NCI-H446 treated with DMSO at 0.1 percent for 48 hours (cell line): Measurements from ENCODE around the gene CACNG3.
"Not testable (repeated sequence)": the region's sequence is repeated elsewhere in the genome, so short reads cannot be mapped to it uniquely, and the experiment has no call there.

ENCODE experiments used
- DNase-seq: peaks from one replicate; lab custom pipeline; 2025; lab: John Stamatoyannopoulos, UW

Gene CACNG3

DNA sequence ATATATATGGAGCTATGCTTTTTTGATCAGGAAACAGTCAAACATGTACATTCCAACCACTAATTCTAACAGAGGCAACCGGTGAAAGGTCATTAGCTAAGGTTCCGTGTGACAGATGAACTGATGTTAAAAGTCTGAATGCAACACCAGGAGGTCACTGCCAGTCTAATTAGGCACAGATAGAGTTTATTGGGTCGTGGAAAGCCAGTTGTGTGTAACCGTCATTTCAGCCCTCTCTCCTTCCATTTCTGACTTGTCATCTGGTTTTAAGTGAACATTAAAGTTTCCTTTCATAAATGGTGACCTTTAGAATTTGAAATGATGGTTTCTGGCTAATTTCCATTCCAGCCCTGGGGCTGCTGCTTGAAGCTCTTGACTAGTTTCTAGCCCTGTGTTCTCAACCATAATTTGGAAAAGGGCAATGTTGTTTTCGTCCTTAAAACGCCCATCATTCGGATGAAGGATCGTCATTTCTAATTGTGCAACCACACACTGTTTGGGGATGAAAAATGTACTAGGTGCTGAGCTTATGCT, 23.9 kb downstream of the CACNG3 start:
- DNase-seq, result no peak

- no peak for DNase-seq
Observed at GRCh38 chr16:24281466-24281865, 25.3 kb downstream of the CACNG3 start.

DNA sequence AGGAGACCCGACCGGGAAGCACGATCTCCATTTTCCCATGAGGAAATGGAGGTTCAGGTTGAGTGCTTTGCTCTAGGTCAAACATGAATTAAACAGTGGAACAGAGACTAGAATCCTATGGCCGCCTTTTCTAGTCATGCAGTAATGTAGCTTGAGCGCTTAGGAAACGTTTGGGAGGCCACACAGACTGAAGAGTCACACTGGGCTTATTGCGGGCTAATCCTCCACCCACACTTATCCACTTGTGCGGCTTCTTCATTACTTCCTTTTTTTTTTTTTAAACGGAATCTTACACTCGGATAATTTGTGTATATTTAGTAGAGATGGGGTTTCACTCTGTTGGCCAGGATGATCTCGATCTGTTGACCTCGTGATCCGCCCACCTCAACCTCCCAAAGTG, 26.0 kb downstream of the CACNG3 start:
- no peak for DNase-seq

DNA sequence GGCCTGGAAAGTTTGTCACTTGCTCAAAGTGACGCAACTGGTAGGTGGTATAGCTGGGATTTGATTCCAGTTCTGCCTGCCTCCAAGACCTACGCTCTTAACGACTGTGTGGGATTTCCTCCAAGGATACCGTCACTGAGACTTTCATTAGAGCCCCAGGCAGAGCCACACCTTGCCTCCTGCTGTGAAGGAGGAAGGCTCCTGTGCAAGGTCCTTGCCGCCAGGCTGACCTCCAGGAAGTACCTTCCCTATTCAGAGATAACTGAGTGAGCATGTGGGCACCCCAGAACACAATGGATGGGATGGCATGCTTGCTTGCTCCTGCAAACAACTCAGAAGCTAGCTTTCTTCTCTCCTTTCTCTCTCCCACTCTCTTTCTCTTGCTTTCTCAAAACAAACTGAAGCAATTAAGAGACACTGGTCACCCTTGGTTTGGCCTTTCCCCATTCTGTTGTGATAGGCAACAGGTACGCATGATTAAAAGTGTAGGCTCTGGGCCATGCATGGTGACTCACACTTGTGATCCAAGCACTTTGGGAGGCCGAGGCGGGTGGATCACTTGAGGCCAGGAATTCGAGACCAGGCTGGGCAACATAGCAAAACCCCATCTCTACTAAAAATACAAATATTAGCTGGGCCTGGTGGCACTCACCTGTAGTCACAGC, 30.7 kb downstream of the CACNG3 start:
- DNase-seq, result no peak

- DNase-seq, result no peak
Observed at GRCh38 chr16:24288516-24288915, 32.4 kb downstream of the CACNG3 start.

DNA sequence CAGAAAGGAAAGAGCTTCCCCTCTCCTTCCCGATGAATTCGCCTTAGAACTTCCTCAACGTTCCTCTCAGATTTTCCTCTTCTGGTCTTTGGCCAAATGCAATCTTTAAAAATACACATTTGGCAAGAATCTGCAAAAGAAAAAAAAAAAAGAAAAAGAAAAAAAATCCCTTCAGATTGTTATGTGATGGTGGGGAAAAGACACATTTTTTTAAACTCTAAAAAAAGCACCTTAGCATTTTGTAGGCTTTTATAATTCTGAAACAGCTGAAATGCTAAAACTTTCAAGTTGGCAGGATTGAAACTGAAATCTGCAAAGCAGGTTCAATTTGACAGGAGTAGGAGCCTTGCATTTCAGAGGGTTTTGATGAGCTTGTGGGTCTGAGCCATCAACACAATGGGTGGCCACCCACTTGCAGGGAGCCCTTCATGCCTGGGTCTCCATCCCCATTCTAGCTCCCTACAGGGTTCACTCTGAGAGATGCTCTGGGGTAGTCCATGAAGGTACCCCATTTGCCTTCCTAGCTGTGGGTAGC, 33.1 kb downstream of the CACNG3 start:
- DNase-seq, result no peak

DNA sequence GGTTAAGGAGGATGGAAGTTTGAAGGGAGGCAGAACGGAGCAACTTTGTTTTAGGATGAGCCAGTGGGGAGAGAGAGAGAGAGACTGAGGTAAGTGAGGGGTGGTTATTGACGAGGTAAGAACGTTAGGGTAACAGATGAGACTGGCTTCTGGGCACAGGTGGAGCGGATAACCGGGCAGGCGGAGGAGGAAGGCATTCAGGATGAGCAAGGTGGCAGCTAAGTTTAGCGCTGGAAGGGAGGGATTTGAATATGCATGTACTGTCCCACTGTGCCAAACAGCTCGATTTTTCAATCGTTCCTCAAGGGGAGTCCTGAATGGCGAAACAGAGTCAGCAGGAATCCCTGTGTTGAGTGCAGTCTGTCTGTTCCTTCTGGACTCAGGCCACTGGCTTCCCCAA, 35.8 kb downstream of the CACNG3 start:
- DNase-seq, result peak; percentile 37

GRCh38 chr16:24294131-24294530, 38.0 kb downstream of the CACNG3 start:
- no peak for DNase-seq

DNA sequence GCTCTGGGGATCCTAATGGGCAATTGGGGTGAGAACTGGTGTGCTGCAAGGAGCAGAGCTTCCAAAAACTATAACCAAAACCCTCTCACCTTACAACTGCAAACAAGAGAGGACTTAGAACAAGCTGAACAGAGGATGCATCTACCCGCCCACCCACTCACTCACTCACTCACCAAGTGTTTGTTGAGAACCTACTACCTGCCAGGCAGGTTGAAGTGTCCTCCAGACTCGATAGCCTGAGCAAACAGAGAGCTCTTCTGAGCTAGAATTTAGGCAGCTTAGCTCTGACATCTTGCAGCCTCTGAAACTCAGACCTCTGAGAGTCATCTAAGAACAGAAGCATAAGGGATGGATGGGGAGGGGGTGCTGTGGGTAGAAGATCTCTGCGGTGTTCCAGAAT, 41.2 kb downstream of the CACNG3 start:
- DNase-seq, result no peak

DNA sequence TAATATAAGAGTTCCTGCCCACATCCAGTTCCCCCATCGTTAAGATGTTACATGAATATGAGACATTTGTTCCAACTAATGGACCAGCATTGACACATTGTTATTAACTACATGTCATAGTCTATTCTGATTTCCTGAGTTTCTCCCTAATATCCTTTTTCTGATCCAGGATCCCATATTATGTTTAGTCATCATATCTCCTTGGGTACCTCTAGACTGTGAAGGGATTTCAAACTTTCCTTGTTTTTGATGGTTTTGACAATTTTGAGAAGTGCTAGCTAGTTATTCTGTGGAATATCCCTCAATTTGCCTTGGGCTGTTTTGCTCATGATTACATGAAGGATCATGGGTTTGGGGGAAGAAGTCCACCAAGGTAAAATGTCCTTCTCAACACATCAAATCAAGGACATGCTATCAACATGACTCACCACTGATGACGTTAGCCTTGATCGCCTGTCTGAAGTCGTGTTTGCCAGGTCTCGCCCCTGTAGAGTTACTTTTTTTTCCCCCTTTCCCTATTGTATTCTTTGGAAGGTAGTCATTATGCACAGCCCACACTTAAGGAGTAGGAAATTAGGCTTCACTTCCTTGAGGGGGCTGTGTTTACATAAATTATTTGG, 42.5 kb downstream of the CACNG3 start:
- DNase-seq, result no peak

GRCh38 chr16:24300750-24301149, 44.6 kb downstream of the CACNG3 start:
- DNase-seq, result not testable (repeated sequence)

- no peak for DNase-seq
Observed at GRCh38 chr16:24302636-24303035, 46.5 kb downstream of the CACNG3 start.

DNA sequence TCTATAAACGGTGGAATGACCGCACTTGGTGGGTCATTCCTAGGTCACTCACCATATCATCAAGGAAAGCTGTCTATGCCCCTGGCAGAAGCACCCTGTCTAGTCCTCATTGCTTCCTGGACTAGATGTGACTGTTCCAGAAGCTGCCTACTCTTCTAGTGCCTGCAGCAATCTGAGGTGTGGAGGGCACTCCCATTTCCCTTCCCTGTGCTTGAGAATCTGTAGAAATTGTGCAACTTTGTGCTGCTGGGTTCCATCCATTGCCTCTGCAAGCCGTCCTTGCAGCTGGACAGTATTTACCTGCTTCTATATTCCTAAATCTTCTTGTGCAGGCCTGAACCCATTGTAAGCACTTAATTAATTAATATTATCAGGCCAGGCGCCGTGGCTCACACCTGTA, 52.1 kb downstream of the CACNG3 start:
- no peak for DNase-seq

DNA sequence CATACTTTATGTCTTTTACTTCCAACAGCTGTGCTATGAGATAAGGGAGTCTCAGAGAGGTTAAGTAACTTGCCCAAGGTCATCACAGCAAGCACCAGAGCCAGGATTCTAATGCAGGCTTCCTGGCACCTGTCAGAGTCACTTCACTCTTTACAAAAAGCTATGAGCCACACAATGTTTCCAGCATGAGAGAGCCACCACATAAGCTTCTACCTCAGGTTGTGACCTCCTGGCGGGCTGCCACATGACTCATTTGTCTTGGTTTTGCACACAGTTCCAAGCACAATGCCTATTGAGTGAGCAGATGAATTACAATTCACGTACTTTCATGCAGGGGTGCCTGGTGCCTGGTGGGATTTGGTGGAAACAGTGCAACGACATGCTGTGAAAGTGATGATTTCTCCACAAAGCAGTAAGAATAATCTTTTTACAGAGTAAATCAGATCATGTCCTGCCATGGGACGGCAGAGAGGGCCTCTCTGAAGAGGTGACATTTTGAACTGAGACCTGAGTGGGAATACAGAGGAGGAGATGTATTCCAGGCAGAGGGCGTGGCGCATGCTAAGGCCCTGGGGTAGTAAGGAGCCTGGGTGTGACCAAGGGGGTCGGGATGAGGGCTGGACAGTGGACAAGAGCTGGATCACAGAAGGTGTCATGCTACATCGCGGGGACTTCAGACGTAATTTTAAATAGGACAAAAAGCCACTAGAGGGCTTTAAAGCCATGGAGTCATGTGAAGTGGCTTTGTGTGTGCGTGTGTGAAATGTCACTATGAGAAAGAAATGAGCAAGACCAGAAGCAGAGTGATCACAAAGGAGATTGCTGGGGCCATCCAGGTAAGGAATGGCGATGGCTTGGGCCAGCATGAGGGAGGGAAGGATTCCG, 53.4 kb downstream of the CACNG3 start:
- no peak for DNase-seq

GRCh38 chr16:24315343-24315742, 59.2 kb downstream of the CACNG3 start:
- DNase-seq, result no peak

GRCh38 chr16:24318680-24319079, 62.5 kb downstream of the CACNG3 start:
- no peak for DNase-seq

GRCh38 chr16:24319126-24319814, 63.1 kb downstream of the CACNG3 start:
- DNase-seq, result no peak

GRCh38 chr16:24322106-24322505, 66.0 kb downstream of the CACNG3 start:
- DNase-seq, result no peak

- DNase-seq, result no peak
Observed at GRCh38 chr16:24324421-24324820, 68.3 kb downstream of the CACNG3 start.

DNA sequence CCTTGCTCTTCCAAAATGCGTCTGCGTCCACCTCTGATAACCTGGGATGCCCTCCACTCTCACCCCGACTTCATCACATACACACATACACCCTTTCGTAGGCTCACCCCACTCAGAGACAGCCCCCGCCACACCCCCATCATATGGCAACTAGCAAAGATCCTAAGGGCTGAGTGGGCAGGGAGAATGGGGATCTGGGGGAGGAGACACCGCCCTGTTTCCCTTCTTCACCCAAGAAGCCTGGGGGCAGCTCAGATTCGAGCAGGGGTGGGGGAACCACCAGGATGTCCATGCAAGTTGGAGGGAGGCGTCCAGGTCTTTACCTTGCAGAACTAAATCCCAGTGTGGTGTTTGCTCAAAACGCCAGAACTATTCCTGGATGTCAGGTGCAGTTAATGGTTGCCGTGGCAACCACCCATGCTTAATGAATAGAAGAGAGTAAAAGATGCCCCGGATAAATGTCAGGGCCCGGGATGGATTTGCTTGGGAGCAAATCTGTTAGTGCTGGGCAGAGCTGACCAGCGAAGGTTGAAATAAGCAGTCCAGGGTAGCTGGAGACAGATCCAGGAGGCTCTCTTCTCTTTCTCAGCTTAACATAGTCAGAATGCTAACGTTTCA, 72.8 kb downstream of the CACNG3 start:
- DNase-seq, result no peak

DNA sequence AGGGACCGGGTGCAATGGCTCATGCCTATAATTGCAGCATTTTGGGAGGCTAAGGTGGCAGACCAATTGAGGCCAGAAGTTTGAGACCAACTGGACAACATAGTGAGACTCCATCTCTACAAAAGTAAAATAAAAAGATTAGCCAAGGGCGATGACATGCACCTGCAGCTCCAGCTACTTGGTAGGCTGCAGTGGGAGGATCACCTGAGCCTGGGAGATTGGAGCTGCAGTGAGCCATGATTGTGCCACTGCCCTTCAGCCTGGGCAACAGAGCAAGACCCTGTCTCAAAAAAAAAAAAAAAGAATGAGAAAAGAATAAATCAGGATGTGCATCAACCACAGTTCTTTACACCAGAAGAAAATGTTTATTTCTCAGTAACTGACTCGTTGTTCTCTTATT, 76.0 kb downstream of the CACNG3 start:
- no peak for DNase-seq
